Stomach (tissue), 4 donors: ENCODE measurements around the gene ABR.

Experiments
- EP300 ChIP-seq: sonication (generic); formaldehyde crosslinking; IDR thresholded peaks from one replicate; pipeline ENCODE4 v1.6.1; 2017; ENCODE audit warnings: antibody characterized with exemption
- TF ChIP-seq, protein P1 (sequence below), 7 experiments: fragments of 450-650 bp in 4 of 7; fragments of 200-600 bp in 3 of 7; sonication (generic) in 3 of 7; IDR thresholded peaks; one replicate each; pipeline ENCODE4 v1.5.1; 2016 to 2019; ENCODE audit warnings: antibody characterized with exemption in 7 of 7, control low read depth in 2 of 7, mild to moderate bottlenecking in 1 of 7

- TF ChIP-seq, protein P1, sequence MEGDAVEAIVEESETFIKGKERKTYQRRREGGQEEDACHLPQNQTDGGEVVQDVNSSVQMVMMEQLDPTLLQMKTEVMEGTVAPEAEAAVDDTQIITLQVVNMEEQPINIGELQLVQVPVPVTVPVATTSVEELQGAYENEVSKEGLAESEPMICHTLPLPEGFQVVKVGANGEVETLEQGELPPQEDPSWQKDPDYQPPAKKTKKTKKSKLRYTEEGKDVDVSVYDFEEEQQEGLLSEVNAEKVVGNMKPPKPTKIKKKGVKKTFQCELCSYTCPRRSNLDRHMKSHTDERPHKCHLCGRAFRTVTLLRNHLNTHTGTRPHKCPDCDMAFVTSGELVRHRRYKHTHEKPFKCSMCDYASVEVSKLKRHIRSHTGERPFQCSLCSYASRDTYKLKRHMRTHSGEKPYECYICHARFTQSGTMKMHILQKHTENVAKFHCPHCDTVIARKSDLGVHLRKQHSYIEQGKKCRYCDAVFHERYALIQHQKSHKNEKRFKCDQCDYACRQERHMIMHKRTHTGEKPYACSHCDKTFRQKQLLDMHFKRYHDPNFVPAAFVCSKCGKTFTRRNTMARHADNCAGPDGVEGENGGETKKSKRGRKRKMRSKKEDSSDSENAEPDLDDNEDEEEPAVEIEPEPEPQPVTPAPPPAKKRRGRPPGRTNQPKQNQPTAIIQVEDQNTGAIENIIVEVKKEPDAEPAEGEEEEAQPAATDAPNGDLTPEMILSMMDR (IDR thresholded peaks at IDR 0.05), result no peak
- no peak for TF ChIP-seq EP300
Observed at GRCh38 chr17:1011760-1012735, 167.7 kb downstream of the ABR start.
